ENCODE results near the gene CYTH2.
"Not testable (repeated sequence)": the region's sequence is repeated elsewhere in the genome, so short reads cannot be mapped to it uniquely, and the experiment has no call there.

CYTH2 gene

DNA sequence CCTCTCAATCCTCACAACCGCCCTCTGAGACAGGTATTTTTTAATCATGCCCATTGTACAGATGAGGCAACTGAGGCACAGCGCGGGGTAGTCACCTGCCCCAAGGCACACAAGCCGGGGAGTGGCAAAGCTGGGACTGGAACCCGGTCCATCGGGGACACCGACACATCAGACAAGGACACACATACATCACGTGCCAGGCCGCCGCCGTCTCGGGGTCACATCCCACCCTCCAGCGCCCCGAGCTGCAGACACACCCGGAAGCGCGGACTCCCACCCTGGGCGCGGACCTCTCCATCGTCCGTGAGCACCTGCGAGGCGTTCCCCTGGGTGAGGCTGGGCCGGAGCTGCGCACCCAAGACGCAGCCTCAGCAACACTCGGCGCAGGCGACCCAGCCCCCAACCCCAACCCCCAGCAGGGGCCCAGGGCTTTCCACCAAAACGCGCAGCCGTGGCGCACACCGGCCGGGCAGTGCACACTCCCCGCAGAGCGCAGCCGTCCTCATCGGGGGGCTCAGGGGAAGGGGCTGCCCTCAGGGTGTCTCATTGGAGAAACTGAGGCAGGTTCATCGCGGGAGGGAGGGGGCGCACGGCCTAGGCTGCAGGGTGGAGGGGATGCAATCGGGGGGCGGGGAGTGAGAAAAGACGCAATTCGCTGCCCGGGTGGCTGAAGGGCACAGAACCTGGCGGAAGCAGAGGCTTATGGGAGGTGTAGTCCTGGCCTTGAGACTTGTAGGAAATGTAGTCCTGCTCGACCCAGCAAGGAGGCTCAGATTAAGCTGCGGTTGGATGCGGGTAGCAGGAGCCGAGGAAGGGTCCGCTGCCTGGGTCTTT is 44.3 kb downstream of the CYTH2 start:
- DNase-seq = peak; percentile 80

DNA sequence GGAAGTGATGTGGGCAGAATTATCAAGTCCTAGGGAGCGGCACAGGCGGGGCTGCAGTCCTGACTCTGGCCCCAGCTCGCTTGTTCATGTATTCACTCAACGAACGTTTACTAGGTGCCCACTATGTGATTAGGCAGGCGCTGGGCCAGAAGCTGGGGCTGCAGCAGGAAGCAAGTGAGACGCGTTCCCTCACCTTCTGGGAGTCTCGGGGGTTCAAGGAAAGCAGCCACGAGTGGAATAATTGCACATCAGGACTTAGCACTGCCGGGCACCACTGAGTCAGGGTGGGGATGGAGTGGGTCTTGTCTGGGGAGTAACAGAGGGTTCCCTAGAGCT is 44.9 kb downstream of the CYTH2 start:
- DNase-seq = no peak

DNA sequence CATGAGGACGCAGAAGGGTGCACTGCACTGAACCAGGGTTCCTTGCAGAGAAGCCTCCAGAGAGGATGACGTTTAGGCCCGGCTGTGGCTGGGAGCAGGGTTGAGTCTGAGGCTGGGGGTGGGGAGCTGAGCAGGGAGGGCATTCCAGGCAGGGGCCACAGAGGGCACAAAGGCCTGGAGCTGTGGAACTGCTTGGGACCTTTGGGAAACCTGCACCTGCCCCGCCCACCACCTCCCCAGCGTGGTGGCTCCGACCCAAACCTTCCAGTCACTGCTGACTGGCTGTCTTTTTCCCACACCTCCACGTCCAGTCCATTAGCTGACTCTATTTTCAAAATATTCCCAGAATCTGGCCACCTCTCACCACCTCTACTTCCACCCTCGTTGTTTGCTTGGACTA is 47.4 kb downstream of the CYTH2 start:
- no peak for DNase-seq

DNA sequence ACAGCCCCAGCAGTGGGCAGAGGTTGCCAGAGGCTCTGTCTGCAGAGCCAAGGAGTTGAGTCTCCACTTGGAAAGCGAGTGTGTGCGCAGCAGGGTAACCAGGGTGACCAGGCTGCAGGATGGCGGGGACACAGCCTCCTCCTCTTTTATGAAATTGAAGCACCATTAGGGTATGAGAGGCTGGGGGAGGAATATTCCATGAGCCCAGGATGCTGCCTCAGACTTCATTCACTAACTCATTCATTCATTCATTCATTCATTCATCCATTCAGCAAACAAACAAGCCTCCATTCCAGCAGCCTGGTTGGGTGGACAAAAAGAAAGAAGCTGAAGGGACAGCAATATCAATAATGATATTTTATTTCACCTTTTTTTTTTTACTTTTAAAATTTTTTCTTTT is 49.0 kb downstream of the CYTH2 start:
- no peak for DNase-seq

DNA sequence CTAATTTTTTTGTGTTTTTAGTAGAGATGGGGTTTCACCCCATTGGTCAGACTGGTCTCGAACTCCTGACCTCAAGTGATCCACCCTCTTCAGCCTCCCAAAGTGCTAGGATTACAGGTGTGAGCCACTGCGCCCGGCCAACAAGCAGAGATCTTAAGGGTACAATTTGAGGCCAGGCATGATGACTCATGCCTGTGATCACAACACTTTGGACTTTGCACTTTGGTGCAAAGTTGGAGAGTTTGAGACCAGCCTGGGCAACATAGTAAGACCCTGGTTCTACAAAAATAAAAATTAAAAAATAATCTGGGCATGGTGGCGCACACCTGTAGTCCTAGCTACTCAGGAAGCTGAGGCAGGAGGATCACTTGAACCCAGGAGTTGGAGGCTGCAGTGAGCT is 50.3 kb downstream of the CYTH2 start:
- not testable (repeated sequence) for DNase-seq

DNA sequence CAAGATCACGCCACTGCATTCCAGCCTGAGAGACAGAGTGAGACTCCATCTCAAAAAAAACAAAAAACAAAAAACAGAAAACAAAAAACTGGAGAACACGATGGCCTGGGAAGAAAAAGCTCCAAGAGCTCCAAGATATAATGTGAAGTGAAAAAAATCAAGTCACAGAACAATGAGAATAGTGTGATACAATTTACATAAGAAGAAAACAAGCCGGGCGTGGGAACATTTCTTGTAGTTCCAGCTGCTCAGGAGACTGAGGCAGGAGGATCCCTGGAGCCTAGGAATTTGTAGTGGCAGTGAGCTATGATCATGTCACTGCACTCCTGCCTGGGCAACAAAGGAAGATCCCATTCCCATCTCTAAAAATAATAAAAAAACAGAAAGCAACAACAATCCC is 51.0 kb downstream of the CYTH2 start:
- no peak for DNase-seq

DNA sequence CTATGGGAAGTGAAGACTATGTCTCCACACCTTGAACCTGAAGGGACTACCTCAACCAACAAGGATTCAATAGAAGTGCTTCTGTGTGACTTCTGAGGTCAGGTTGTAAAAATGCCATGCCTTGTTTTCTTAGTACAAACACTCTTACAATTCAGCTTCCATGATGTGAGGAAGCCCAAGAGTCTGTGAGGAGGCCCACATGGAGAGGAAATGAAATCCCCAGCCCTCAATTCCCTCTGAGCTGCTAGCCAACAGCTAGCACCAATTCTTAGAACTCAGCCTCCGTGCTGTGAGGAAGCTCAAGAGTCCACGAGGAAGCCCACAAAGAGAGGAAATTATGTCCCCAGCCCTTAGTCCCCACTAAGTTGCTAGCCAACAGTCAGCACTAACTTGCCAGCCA is 55.1 kb downstream of the CYTH2 start:
- no peak for DNase-seq

DNA sequence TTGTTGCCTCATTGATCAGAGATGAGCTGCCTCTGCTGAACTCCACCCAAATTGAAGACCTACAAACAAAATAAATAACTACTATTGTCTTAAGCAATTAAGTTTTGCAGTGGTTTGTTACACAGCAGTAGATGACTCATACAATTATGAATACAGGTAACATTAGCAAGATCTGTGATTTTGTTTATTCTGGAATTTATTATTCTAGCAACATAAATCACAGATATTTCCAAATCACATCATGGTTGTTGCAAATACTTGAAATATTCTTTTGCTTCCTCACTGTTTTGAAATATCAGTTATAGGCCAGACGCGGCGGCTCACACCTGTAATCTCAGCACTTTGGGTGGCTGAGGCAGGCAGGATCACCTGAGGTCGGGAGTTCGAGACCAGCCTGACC is 55.6 kb downstream of the CYTH2 start:
- no peak for DNase-seq

DNA sequence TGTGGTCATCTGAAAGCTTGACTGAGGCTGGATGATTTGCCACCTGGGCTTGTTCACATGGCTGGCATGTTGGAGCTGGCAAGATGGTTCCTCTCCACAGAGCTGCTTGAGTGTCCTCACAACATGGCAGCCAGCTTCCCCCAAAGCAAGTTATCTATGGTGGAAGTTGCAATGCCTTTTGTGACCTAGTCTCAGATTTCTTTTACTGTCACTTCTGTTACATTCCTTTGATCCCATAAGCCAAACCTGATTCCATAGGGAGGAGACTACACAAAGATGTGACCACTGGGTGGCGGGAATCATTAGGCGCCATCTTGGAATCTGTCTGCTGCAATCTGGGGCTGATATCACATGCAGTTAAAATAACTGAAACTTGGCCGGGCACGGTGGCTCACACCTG is 60.0 kb downstream of the CYTH2 start:
- DNase-seq = no peak

DNA sequence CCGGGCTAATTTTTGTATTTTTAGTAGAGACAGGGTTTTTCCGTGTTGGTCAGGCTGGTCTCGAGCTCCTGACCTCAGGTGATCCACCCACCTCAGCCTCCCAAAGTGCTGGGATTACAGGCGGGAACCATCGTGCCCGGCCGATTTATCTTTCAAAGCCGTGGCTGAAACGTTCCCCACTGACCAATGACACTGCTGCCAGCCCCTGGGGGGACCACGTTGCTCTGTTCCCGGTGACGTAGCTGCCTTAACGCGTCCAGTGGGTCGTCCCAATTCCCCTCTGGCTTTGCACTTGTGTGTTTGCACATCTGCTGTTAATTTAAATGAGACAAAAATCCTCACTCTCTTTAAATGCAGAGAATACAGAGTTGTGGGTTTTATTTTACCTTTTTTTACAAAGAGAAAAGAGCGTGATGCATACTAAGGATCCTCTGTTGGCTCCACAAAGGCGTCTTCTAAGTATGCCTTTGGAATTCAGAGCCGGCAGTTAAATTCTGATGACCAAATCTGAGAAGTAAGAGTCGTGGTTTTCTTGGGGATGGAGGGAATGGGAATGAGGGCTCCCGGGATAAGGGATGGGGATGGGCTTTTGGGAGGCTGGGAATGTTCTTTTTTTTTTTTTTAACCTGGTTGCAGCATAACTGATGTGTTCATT is 61.0 kb downstream of the CYTH2 start:
- DNase-seq = no peak

DNA sequence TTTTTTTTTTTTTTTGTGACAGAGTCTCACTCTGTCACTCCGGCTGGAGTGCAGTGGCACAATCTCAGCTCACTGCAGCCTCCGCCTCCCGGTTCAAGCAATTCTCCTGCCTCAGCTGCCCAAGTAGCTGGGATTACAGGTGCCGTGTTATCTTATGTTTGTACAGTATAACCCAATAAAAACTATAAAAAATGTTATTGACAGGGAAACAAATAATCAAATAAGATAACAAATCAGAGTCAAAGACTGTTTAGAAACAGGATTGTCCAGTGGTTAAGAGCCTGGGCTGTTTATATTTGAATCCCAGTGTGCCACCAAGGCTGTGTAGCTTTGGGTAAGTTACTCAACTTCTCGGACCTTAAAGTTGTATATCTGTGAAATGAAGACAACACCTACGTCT is 61.6 kb downstream of the CYTH2 start:
- no peak for DNase-seq
